Small intestine (tissue), 7 donors: Measurements from ENCODE around the gene STAB2. TPM values are rescaled to one million over a fixed set of nuclear protein-coding genes. Genes with fewer than 3 reads are reported as not detected.

ENCODE experiments used
- DNase-seq, 2 donors: peaks; one replicate each; pipeline versions ENCODE4 v3.0.0 to v3.0.0-alpha.2; 2013
- FAIRE-seq: peaks from 2 replicates; lab custom pipeline; 2012; peaks lifted over from hg19 to GRCh38; lab: Jason Lieb, UNC
- H3K27ac ChIP-seq, 3 donors: one replicate each; pipeline ENCODE4 v1.5.1; 2013; ENCODE audit warnings: low read length in 2 of 3, mild to moderate bottlenecking in 2 of 3, control low read depth in 1 of 3, inconsistent platforms in 1 of 3, low read depth in 1 of 3, moderate library complexity in 1 of 3
- H3K27me3 ChIP-seq, 3 donors: one replicate each; pipeline ENCODE4 v1.6.1; 2013; ENCODE audit warnings: low read length in 3 of 3, inconsistent platforms in 1 of 3; ENCODE audit not compliant: control insufficient read depth in 3 of 3, insufficient read depth in 3 of 3
- H3K36me3 ChIP-seq, 3 donors: one replicate each; pipeline ENCODE4 v1.6.1; 2013; ENCODE audit warnings: low read length in 3 of 3, inconsistent platforms in 1 of 3, low read depth in 1 of 3, mild to moderate bottlenecking in 1 of 3, moderate library complexity in 1 of 3; ENCODE audit not compliant: control insufficient read depth in 3 of 3, insufficient read depth in 2 of 3
- H3K4me1 ChIP-seq, 3 donors: one replicate each; pipeline ENCODE4 v1.6.1; 2013; ENCODE audit warnings: low read length in 2 of 3, inconsistent platforms in 1 of 3, low read depth in 1 of 3, mild to moderate bottlenecking in 1 of 3, moderate library complexity in 1 of 3; ENCODE audit not compliant: control insufficient read depth in 3 of 3, insufficient read depth in 2 of 3
- H3K4me3 ChIP-seq, 3 donors: one replicate each; pipeline ENCODE4 v1.5.1; 2013; ENCODE audit warnings: low read length in 3 of 3, control low read depth in 1 of 3, inconsistent platforms in 1 of 3, low read depth in 1 of 3, mild to moderate bottlenecking in 1 of 3, moderate library complexity in 1 of 3
- H3K9me3 ChIP-seq, 2 donors: one replicate each; pipeline ENCODE4 v1.6.1; 2013; ENCODE audit warnings: low read depth in 1 of 2, low read length in 1 of 2; ENCODE audit not compliant: control insufficient read depth in 2 of 2, insufficient read depth in 1 of 2
- WGBS, 3 donors: extraction: QIAGEN DNeasy Blood & Tissue Kit; methylation state at CpG; one replicate each; pipeline ENCODE4 v1.1.7; 2013; 5-methylcytosine and 5-hydroxymethylcytosine counted together
- polyA plus RNA-seq, 4 donors: library from polyadenylated mRNA; stranded (reverse) in 3 of 4; unstranded in 1 of 4; fragments of 200-250 nt in 3 of 4; fragments of 120-200 nt in 1 of 4; gene quantifications; one replicate each; pipeline versions ENCODE4 v1.2.1 to v1.2.3, GENCODE V29; 2013
- donor health status: healthy with polysubstance abuse.
- donor health status: control.
- donor health status: control.
- donor health status: Bipolar disorder and iron deficiency.
- donor health status: healthy.

Gene STAB2
- polyA plus RNA-seq, 4 donors: 0.06 to 2.5 TPM; not detected in 2

- peaks cover 0 to 6% of the 10 kb centered on the region in 2 donors for H3K9me3 ChIP-seq
- peaks cover 0 to 2% (median 0%) of the 10 kb centered on the region in 3 donors for H3K27me3 ChIP-seq
- H3K4me3 ChIP-seq: no peak overlapping the region
- no peaks in the 10 kb centered on the region for H3K4me1 ChIP-seq
- no peaks in the 10 kb centered on the region for H3K36me3 ChIP-seq
- no peak for FAIRE-seq
- H3K27ac ChIP-seq: peak overlapping the region in 1 of 3 donors; percentile 35
- WGBS, 3 donors: 53 to 66% (median 65%) methylated on average over 3 of the region's 3 CpGs
- DNase-seq: no peak
Measured at GRCh38 chr12:103556890-103557627, 30.0 kb upstream of the STAB2 start.

- peak overlapping the region in 1 of 3 donors; percentile 35 for H3K27ac ChIP-seq
- no peak overlapping the region for H3K4me3 ChIP-seq
- H3K9me3 ChIP-seq: peaks cover 0 to 6% of the 10 kb centered on the region in 2 donors
- no peaks in the 10 kb centered on the region for H3K36me3 ChIP-seq
- H3K4me1 ChIP-seq: no peaks in the 10 kb centered on the region
- H3K27me3 ChIP-seq: peaks cover 0 to 2% (median 0%) of the 10 kb centered on the region in 3 donors
- WGBS, 3 donors: 69 to 76% (median 75%) methylated on average over 2 of the region's 2 CpGs
- no peak for FAIRE-seq
- DNase-seq: no peak
Measured at GRCh38 chr12:103557628-103558010, 29.5 kb upstream of the STAB2 start.

- Histone ChIP-seq H3K27me3 (no peaks in the 10 kb centered on the region), H3K4me3 (no peak overlapping the region), H3K36me3 (no peaks in the 10 kb centered on the region), H3K9me3 (peaks cover 2 to 6% of the 10 kb centered on the region in 2 donors), H3K27ac (no peak overlapping the region), H3K4me1 (no peaks in the 10 kb centered on the region)
- DNase-seq (no peak), FAIRE-seq (no peak)
- 36 to 53% (median 50%) methylated on average over 1 of the region's 1 CpG for WGBS, 3 donors
Measured at GRCh38 chr12:103558879-103559278, 28.2 kb upstream of the STAB2 start.

GRCh38 chr12:103560604-103561101 is 26.4 kb upstream of the STAB2 start:
- 65 to 77% (median 69%) methylated on average over 2 of the region's 2 CpGs for WGBS, 3 donors
- FAIRE-seq (no peak), DNase-seq (peak in 1 of 2 donors; percentile 9)
- no peaks in the 10 kb centered on the region for H3K27me3 ChIP-seq
- no peak overlapping the region for H3K27ac ChIP-seq
- peaks cover 2% of the 10 kb centered on the region in 2 donors for H3K9me3 ChIP-seq
- H3K36me3 ChIP-seq: no peaks in the 10 kb centered on the region
- no peak overlapping the region for H3K4me3 ChIP-seq
- no peaks in the 10 kb centered on the region for H3K4me1 ChIP-seq

GRCh38 chr12:103561174-103561573 is 25.9 kb upstream of the STAB2 start:
- FAIRE-seq (no peak), DNase-seq (no peak)
- Histone ChIP-seq H3K27me3 (no peaks in the 10 kb centered on the region), H3K4me3 (no peak overlapping the region), H3K27ac (no peak overlapping the region), H3K4me1 (no peaks in the 10 kb centered on the region), H3K36me3 (no peaks in the 10 kb centered on the region), H3K9me3 (peaks cover 2% of the 10 kb centered on the region in 2 donors)
- WGBS, 3 donors: 49 to 63% (median 58%) methylated on average over 5 of the region's 5 CpGs

- Histone ChIP-seq H3K4me3 (no peak overlapping the region), H3K27ac (no peak overlapping the region), H3K27me3 (no peaks in the 10 kb centered on the region), H3K9me3 (peaks cover 2% of the 10 kb centered on the region in 2 donors), H3K4me1 (peaks cover 0 to 6% (median 0%) of the 10 kb centered on the region in 3 donors), H3K36me3 (no peaks in the 10 kb centered on the region)
- WGBS, 3 donors: 63 to 68% (median 68%) methylated on average over 1 of the region's 1 CpG
- DNase-seq (no peak), FAIRE-seq (no peak)
Measured at GRCh38 chr12:103566398-103566797, 20.7 kb upstream of the STAB2 start.

- Histone ChIP-seq H3K4me3 (no peak overlapping the region), H3K9me3 (peaks cover 0 to 2% of the 10 kb centered on the region in 2 donors), H3K27me3 (no peaks in the 10 kb centered on the region), H3K27ac (no peak overlapping the region), H3K36me3 (no peaks in the 10 kb centered on the region), H3K4me1 (peaks cover 0 to 14% (median 0%) of the 10 kb centered on the region in 3 donors)
- DNase-seq: no peak
- 88 to 91% (median 89%) methylated on average over 1 of the region's 1 CpG for WGBS, 3 donors
- FAIRE-seq: no peak
Measured at GRCh38 chr12:103569278-103569677, 17.8 kb upstream of the STAB2 start.

GRCh38 chr12:103571286-103571685 is 15.8 kb upstream of the STAB2 start:
- FAIRE-seq: no peak
- H3K4me1 ChIP-seq: peaks cover 0 to 14% (median 0%) of the 10 kb centered on the region in 3 donors
- H3K27ac ChIP-seq: peak overlapping the region in 1 of 3 donors; percentile 50
- no peaks in the 10 kb centered on the region for H3K36me3 ChIP-seq
- peak overlapping the region in 1 of 3 donors; percentile 13 for H3K4me3 ChIP-seq
- WGBS, 3 donors: 5 to 12% (median 9%) methylated on average over 18 of the region's 18 CpGs
- DNase-seq: peak; percentile 72 to 83
- no peaks in the 10 kb centered on the region for H3K27me3 ChIP-seq
- H3K9me3 ChIP-seq: no peaks in the 10 kb centered on the region
